IMR-90 (cell line): Measurements from ENCODE around the gene ZDHHC18. TPM values are rescaled to one million over a fixed set of nuclear protein-coding genes. Genes with fewer than 3 reads are reported as not detected.

ENCODE experiments used
- ATAC-seq: fragments of 200-7000 bp; cut with Tn5 transposase; 2 replicates; pipeline ENCODE4 v1.9.1; 2020; ENCODE audit warnings: low read depth, mild to moderate bottlenecking, moderate library complexity
- BruUV-seq: library from RNA; stranded (reverse); fragments of 400-500 nt; replicated peaks from 2 replicates; lab custom pipeline; 2021; lab: Mats Ljungman, UMichigan
- CTCF ChIA-PET: fragments of 300-600 bp; formaldehyde crosslinking; extraction: SDS; loops from one replicate; lab custom pipeline; 2021; ENCODE audit warnings: antibody characterized with exemption; lab: Yijun Ruan, JAX
- POLR2A ChIA-PET: fragments of 300-600 bp; sonication (Branson Sonifier 250); formaldehyde crosslinking; loops from one replicate; lab custom pipeline; 2022; ENCODE audit warnings: antibody characterized with exemption; ENCODE audit not compliant: unreplicated experiment; lab: Charles Lee
- DNase-seq: peaks from one replicate; pipeline ENCODE4 v3.0.0; 2013
- H2AFZ ChIP-seq: replicated peaks from 2 replicates; pipeline ENCODE3; 2013; ENCODE audit warnings: low read length, mild to moderate bottlenecking; ENCODE audit not compliant: poor library complexity
- H2AK5ac ChIP-seq: 2 replicates; pipeline ENCODE4 v1.6.1; 2013; ENCODE audit warnings: low read depth, low read length, inconsistent platforms
- H2AK9ac ChIP-seq: replicated peaks from 2 replicates; pipeline ENCODE3; 2013; ENCODE audit warnings: mild to moderate bottlenecking, low read depth, low read length, moderate library complexity; ENCODE audit not compliant: poor library complexity
- H2BK120ac ChIP-seq: 2 replicates; pipeline ENCODE4 v1.6.1; 2013; ENCODE audit warnings: low read depth, low read length, inconsistent platforms
- H2BK15ac ChIP-seq: 3 replicates; pipeline ENCODE4 v1.6.1; 2013; ENCODE audit warnings: low read depth, low read length, inconsistent platforms
- H2BK20ac ChIP-seq: 2 replicates; pipeline ENCODE4 v1.6.1; 2013; ENCODE audit warnings: low read depth, mild to moderate bottlenecking, inconsistent platforms, low read length, moderate library complexity
- H2BK5ac ChIP-seq: 2 replicates; pipeline ENCODE4 v1.6.1; 2013; ENCODE audit warnings: mild to moderate bottlenecking, low read depth, low read length, inconsistent platforms; ENCODE audit not compliant: poor library complexity, severe bottlenecking
- H3K14ac ChIP-seq: replicated peaks from 2 replicates; pipeline ENCODE4 v1.6.1; 2013; ENCODE audit warnings: low read depth, low read length, inconsistent platforms
- H3K18ac ChIP-seq: 2 replicates; pipeline ENCODE4 v1.6.1; 2013; ENCODE audit warnings: low read depth, low read length, control low read depth
- H3K23ac ChIP-seq: 2 replicates; pipeline ENCODE4 v1.6.1; 2013; ENCODE audit warnings: low read depth, low read length, inconsistent platforms
- H3K27ac ChIP-seq: 2 replicates; pipeline ENCODE4 v1.5.1; 2013; ENCODE audit warnings: mild to moderate bottlenecking, control low read depth, low read length; ENCODE audit not compliant: insufficient read depth
- H3K27me3 ChIP-seq: 2 replicates; pipeline ENCODE4 v1.6.1; 2013; ENCODE audit warnings: low read length; ENCODE audit not compliant: control insufficient read depth, insufficient read depth
- H3K36me3 ChIP-seq: 2 replicates; pipeline ENCODE4 v1.6.1; 2013; ENCODE audit warnings: low read length, mixed read lengths; ENCODE audit not compliant: control insufficient read depth, insufficient read depth
- H3K4ac ChIP-seq: 2 replicates; pipeline ENCODE4 v1.6.1; 2013; ENCODE audit warnings: low read depth, low read length, inconsistent platforms
- H3K4me1 ChIP-seq: 2 replicates; pipeline ENCODE4 v1.6.1; 2013; ENCODE audit warnings: low read length, mixed read lengths; ENCODE audit not compliant: control insufficient read depth, insufficient read depth
- H3K4me2 ChIP-seq: 2 replicates; pipeline ENCODE4 v1.6.1; 2013; ENCODE audit warnings: low read depth, mild to moderate bottlenecking, control low read depth, low read length, moderate library complexity
- H3K4me3 ChIP-seq: 2 replicates; pipeline ENCODE4 v1.5.1; 2013; ENCODE audit warnings: low read depth, mild to moderate bottlenecking, control low read depth, low read length, moderate library complexity; ENCODE audit not compliant: insufficient read depth
- H3K56ac ChIP-seq: 2 replicates; pipeline ENCODE4 v1.6.1; 2013; ENCODE audit warnings: low read length, inconsistent platforms; ENCODE audit not compliant: insufficient read depth; ENCODE audit errors: extremely low read depth
- H3K79me1 ChIP-seq, 2 experiments: 2 replicates each; pipeline ENCODE4 v1.6.1; 2013; ENCODE audit warnings: low read length in 2 of 2, inconsistent platforms in 1 of 2, low read depth in 1 of 2
- H3K9ac ChIP-seq: 2 replicates; pipeline ENCODE4 v1.6.1; 2013; ENCODE audit warnings: low read depth, low read length, control low read depth
- H3K9me1 ChIP-seq: 2 replicates; pipeline ENCODE4 v1.6.1; 2013; ENCODE audit warnings: low read length, inconsistent platforms; ENCODE audit not compliant: insufficient read depth
- H3K9me3 ChIP-seq: 2 replicates; pipeline ENCODE4 v1.6.1; 2013; ENCODE audit warnings: low read length; ENCODE audit not compliant: control insufficient read depth, insufficient read depth
- H4K20me1 ChIP-seq: 2 replicates; pipeline ENCODE4 v1.6.1; 2013; ENCODE audit warnings: low read length, inconsistent platforms; ENCODE audit not compliant: insufficient read depth
- H4K5ac ChIP-seq: 2 replicates; pipeline ENCODE4 v1.6.1; 2013; ENCODE audit warnings: mild to moderate bottlenecking, low read depth, low read length, control low read depth
- H4K8ac ChIP-seq, 2 experiments: 2 replicates each; pipeline ENCODE4 v1.6.1; 2013; ENCODE audit warnings: low read depth in 2 of 2, low read length in 2 of 2, control low read depth in 1 of 2, inconsistent platforms in 1 of 2
- H4K91ac ChIP-seq: 2 replicates; pipeline ENCODE4 v1.6.1; 2013; ENCODE audit warnings: low read depth, low read length, inconsistent platforms; ENCODE audit not compliant: insufficient read depth
- BHLHE40 ChIP-seq: fragments of 150-350 bp; IDR thresholded peaks from 2 replicates; pipeline ENCODE4 v1.6.1; 2016; ENCODE audit warnings: mild to moderate bottlenecking, low read depth, low read length
- CEBPB ChIP-seq: IDR thresholded peaks from 2 replicates; pipeline ENCODE4 v1.6.1; 2012; ENCODE audit warnings: low read depth, low read length, improper control_type of control experiment
- CHD1 ChIP-seq: IDR thresholded peaks from 2 replicates; pipeline ENCODE4 v1.6.1; 2012; ENCODE audit warnings: low read depth, low read length, improper control_type of control experiment
- ELK1 ChIP-seq: fragments of 150-350 bp; IDR thresholded peaks from 2 replicates; pipeline ENCODE4 v1.6.1; 2016; ENCODE audit warnings: low read depth, mild to moderate bottlenecking, low read length, moderate library complexity, borderline replicate concordance
- FOS ChIP-seq: fragments of 150-350 bp; IDR thresholded peaks from 2 replicates; pipeline ENCODE4 v1.6.1; 2016; ENCODE audit warnings: low read depth, low read length
- MAFK ChIP-seq: IDR thresholded peaks from 2 replicates; pipeline ENCODE4 v1.6.1; 2012; ENCODE audit warnings: low read depth, low read length, improper control_type of control experiment
- MAZ ChIP-seq: IDR thresholded peaks from 2 replicates; pipeline ENCODE4 v1.6.1; 2012; ENCODE audit warnings: low read depth, mild to moderate bottlenecking, low read length, improper control_type of control experiment, moderate library complexity, borderline replicate concordance
- MXI1 ChIP-seq: IDR thresholded peaks from 2 replicates; pipeline ENCODE4 v1.6.1; 2012; ENCODE audit warnings: low read depth, mild to moderate bottlenecking, low read length, moderate library complexity, borderline replicate concordance
- NFE2L2 ChIP-seq: fragments of 150-350 bp; IDR thresholded peaks from 2 replicates; pipeline ENCODE4 v1.6.1; 2016; ENCODE audit warnings: low read depth, mild to moderate bottlenecking, low read length
- POLR2A ChIP-seq: IDR thresholded peaks from 2 replicates; pipeline ENCODE4 v1.6.1; 2012; ENCODE audit warnings: mild to moderate bottlenecking, low read depth, low read length
- RAD21 ChIP-seq: IDR thresholded peaks from 2 replicates; pipeline ENCODE4 v1.6.1; 2012; ENCODE audit warnings: low read length, improper control_type of control experiment
- RCOR1 ChIP-seq: IDR thresholded peaks from 2 replicates; pipeline ENCODE4 v1.6.1; 2012; ENCODE audit warnings: mild to moderate bottlenecking, low read length, improper control_type of control experiment; ENCODE audit not compliant: insufficient replicate concordance
- RFX5 ChIP-seq: IDR thresholded peaks from 2 replicates; pipeline ENCODE4 v1.8.0; 2012; ENCODE audit warnings: low read depth, mild to moderate bottlenecking, low read length, moderate library complexity
- SMC3 ChIP-seq: fragments of 150-350 bp; IDR thresholded peaks from 2 replicates; pipeline ENCODE4 v1.6.1; 2016; ENCODE audit warnings: low read depth, mild to moderate bottlenecking, antibody characterized with exemption, low read length, moderate library complexity
- USF2 ChIP-seq: fragments of 150-350 bp; IDR thresholded peaks from 2 replicates; pipeline ENCODE4 v1.6.1; 2017; ENCODE audit warnings: mild to moderate bottlenecking, antibody characterized with exemption, low read length, low read depth
- WGBS, 2 experiments: methylation state at CpG; one replicate each; pipeline versions ENCODE4 v1.1.5 to v1.1.7; 2013; ENCODE audit warnings: missing lambda C conversion rate in 2 of 2; ENCODE audit not compliant: insufficient read length in 1 of 2; ENCODE audit errors: extremely low coverage in 2 of 2; 5-methylcytosine and 5-hydroxymethylcytosine counted together
- dilution Hi-C: fragments of 300-500 bp; cut with HindIII; formaldehyde crosslinking; loops from one replicate; pipeline ENCODE4 v1.14.3; 2018; ENCODE audit warnings: low sequenced_read_pairs; ENCODE audit not compliant: unreplicated experiment
- in situ Hi-C: fragments of 300-500 bp; cut with MboI; formaldehyde crosslinking; loops from 3 replicates; pipeline ENCODE4 v1.14.3; 2019; ENCODE audit warnings: low sequenced_read_pairs, inconsistent platforms, mixed read lengths
- intact Hi-C: fragments of 100-400 bp; cut with micrococcal nuclease; formaldehyde crosslinking; loops from 2 replicates; pipeline ENCODE4 v1.10.0; 2022
- polyA plus RNA-seq, 3 experiments: library from polyadenylated mRNA; depleted of rRNA; stranded (reverse); fragments of >200 nt; gene quantifications; 2 replicates each; pipeline ENCODE4 v1.2.3, GENCODE V29; 2012; ENCODE audit warnings: low replicate concordance in 1 of 3
- total RNA-seq: library from RNA; depleted of rRNA; stranded (reverse); fragments of >200 nt; gene quantifications from 2 replicates; pipeline ENCODE4 v1.2.3, GENCODE V29; 2012
- TF ChIP-seq, protein P1 (sequence below): conservative IDR thresholded peaks from 2 replicates; pipeline ENCODE4 v1.5.1; 2012; ENCODE audit warnings: mild to moderate bottlenecking, low read depth, low read length, improper control_type of control experiment

Gene ZDHHC18
- total and polyA plus RNA-seq, 2 of the 4 experiments (the other 2 are of a cell fraction), result 12.5 to 37.0 TPM

GRCh38 chr1:26874896-26875295 is 48.4 kb downstream of the ZDHHC18 start:
- no peak overlapping the region for H2BK120ac ChIP-seq
- no peak overlapping the region for H3K56ac ChIP-seq
- no peak overlapping the region for H2AK5ac ChIP-seq
- H4K5ac ChIP-seq, result no peak overlapping the region
- peaks cover 22% of the 10 kb centered on the region for H3K36me3 ChIP-seq
- in situ Hi-C loops, result loop anchor here (10.0 kb wide), 1 partner anchor 270 kb away; no protein-coding TSS in a partner anchor
- no peak overlapping the region for H3K23ac ChIP-seq
- dilution Hi-C loops, result no loop called here
- no peak overlapping the region for H2BK5ac ChIP-seq
- H3K4me2 ChIP-seq, result no peak overlapping the region
- H2AK9ac ChIP-seq, result no peak overlapping the region
- H3K9ac ChIP-seq, result no peak overlapping the region
- no peak overlapping the region for H3K14ac ChIP-seq
- intact Hi-C loops, result no loop called here
- H3K4me3 ChIP-seq, result no peak overlapping the region
- H3K79me1 ChIP-seq, result peaks cover 0 to 13% of the 10 kb centered on the region in 2 experiments; a peak in 3 of 4 replicates
- ATAC-seq (no peak), DNase-seq (no peak)
- CTCF ChIA-PET, result no interaction called here
- no peak overlapping the region for H2BK20ac ChIP-seq
- WGBS, 2 experiments, result 76% methylated on average over 2 of the region's 4 CpGs; no CpG with 5 or more reads in 1 of the 2 experiments
- no peaks in the 10 kb centered on the region for H3K27me3 ChIP-seq
- H3K4me1 ChIP-seq, result no peaks in the 10 kb centered on the region
- H4K91ac ChIP-seq, result no peak overlapping the region
- no TSS peak for BruUV-seq
- no peak overlapping the region for H3K4ac ChIP-seq
- H4K8ac ChIP-seq, result no peak overlapping the region
- no peak overlapping the region for H3K27ac ChIP-seq
- no peaks in the 10 kb centered on the region for H3K9me1 ChIP-seq
- H3K9me3 ChIP-seq, result no peaks in the 10 kb centered on the region
- no peak overlapping the region for H2AFZ ChIP-seq
- no peak for TF ChIP-seq MAFK
- TF ChIP-seq NFE2L2, result no peak
- TF ChIP-seq RFX5, result no peak
- TF ChIP-seq CHD1, result no peak
- TF ChIP-seq USF2, result no peak
- TF ChIP-seq SMC3, result no peak
- TF ChIP-seq BHLHE40, result no peak
- no peak for TF ChIP-seq POLR2A
- TF ChIP-seq MAZ, result no peak
- TF ChIP-seq RCOR1, result no peak
- TF ChIP-seq CEBPB, result no peak
- no peak for TF ChIP-seq RAD21
- TF ChIP-seq ELK1, result no peak
- TF ChIP-seq, protein P1, sequence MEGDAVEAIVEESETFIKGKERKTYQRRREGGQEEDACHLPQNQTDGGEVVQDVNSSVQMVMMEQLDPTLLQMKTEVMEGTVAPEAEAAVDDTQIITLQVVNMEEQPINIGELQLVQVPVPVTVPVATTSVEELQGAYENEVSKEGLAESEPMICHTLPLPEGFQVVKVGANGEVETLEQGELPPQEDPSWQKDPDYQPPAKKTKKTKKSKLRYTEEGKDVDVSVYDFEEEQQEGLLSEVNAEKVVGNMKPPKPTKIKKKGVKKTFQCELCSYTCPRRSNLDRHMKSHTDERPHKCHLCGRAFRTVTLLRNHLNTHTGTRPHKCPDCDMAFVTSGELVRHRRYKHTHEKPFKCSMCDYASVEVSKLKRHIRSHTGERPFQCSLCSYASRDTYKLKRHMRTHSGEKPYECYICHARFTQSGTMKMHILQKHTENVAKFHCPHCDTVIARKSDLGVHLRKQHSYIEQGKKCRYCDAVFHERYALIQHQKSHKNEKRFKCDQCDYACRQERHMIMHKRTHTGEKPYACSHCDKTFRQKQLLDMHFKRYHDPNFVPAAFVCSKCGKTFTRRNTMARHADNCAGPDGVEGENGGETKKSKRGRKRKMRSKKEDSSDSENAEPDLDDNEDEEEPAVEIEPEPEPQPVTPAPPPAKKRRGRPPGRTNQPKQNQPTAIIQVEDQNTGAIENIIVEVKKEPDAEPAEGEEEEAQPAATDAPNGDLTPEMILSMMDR, result no peak
- no peak for TF ChIP-seq MXI1
- TF ChIP-seq FOS, result no peak
- no peak overlapping the region for H3K18ac ChIP-seq
- H4K20me1 ChIP-seq, result peaks cover 4% of the 10 kb centered on the region; the same call in 1 of the 2 replicates
- no peak overlapping the region for H2BK15ac ChIP-seq
- POLR2A ChIA-PET, result no interaction called here
